NCI-H1105 (cell line): ENCODE measurements around the gene ACP6.
"Not testable (repeated sequence)": the region's sequence is repeated elsewhere in the genome, so short reads cannot be mapped to it uniquely, and the experiment has no call there.

Experiments
- DNase-seq: peaks from one replicate; lab custom pipeline; 2025; lab: John Stamatoyannopoulos, UW

ACP6 gene

GRCh38 chr1:147622731-147623130 is 47.6 kb downstream of the ACP6 start:
- no peak for DNase-seq

- no peak for DNase-seq
Observed at GRCh38 chr1:147620543-147620942, 49.8 kb downstream of the ACP6 start.

GRCh38 chr1:147619741-147620140 is 50.6 kb downstream of the ACP6 start:
- DNase-seq, result no peak

GRCh38 chr1:147618771-147619170 is 51.6 kb downstream of the ACP6 start:
- no peak for DNase-seq

- DNase-seq, result no peak
Observed at GRCh38 chr1:147618077-147618569, 52.2 kb downstream of the ACP6 start.

- DNase-seq, result not testable (repeated sequence)
Observed at GRCh38 chr1:147614966-147615365, 55.4 kb downstream of the ACP6 start.

GRCh38 chr1:147613506-147613905 is 56.8 kb downstream of the ACP6 start:
- DNase-seq, result peak; percentile 83

GRCh38 chr1:147612366-147612765 is 58.0 kb downstream of the ACP6 start:
- DNase-seq, result peak; percentile 76

GRCh38 chr1:147611586-147611985 is 58.7 kb downstream of the ACP6 start:
- no peak for DNase-seq

- no peak for DNase-seq
Observed at GRCh38 chr1:147611021-147611426, 59.3 kb downstream of the ACP6 start.

- no peak for DNase-seq
Observed at GRCh38 chr1:147609358-147609757, 61.0 kb downstream of the ACP6 start.

GRCh38 chr1:147608596-147608995 is 61.7 kb downstream of the ACP6 start:
- DNase-seq, result no peak

GRCh38 chr1:147605591-147605990 is 64.7 kb downstream of the ACP6 start:
- DNase-seq, result no peak

- no peak for DNase-seq
Observed at GRCh38 chr1:147603986-147604385, 66.3 kb downstream of the ACP6 start.

GRCh38 chr1:147600119-147601111 is 69.9 kb downstream of the ACP6 start:
- DNase-seq, result peak; percentile 39

- DNase-seq, result peak; percentile 96
Observed at GRCh38 chr1:147599362-147600118, 70.8 kb downstream of the ACP6 start.

- peak; percentile 15 for DNase-seq
Observed at GRCh38 chr1:147598621-147599361, 71.5 kb downstream of the ACP6 start.

- DNase-seq, result no peak
Observed at GRCh38 chr1:147597010-147597409, 73.3 kb downstream of the ACP6 start.
